Endodermal cell (in vitro differentiated cells): Measurements from ENCODE around the gene MYOM1. TPM values are rescaled to one million over a fixed set of nuclear protein-coding genes. Genes with fewer than 3 reads are reported as not detected.

Experiments used
- DNase-seq: peaks from one replicate; pipeline ENCODE4 v3.0.0-alpha.2; 2017
- H3K27ac ChIP-seq: 2 replicates; pipeline ENCODE4 v1.5.1; 2013; ENCODE audit warnings: mild to moderate bottlenecking, low read depth, low read length, moderate library complexity
- H3K27me3 ChIP-seq: 2 replicates; pipeline ENCODE4 v1.6.1; 2013; ENCODE audit warnings: mild to moderate bottlenecking, low read length, moderate library complexity; ENCODE audit not compliant: insufficient read depth, control insufficient read depth, poor library complexity, severe bottlenecking
- H3K36me3 ChIP-seq: 2 replicates; pipeline ENCODE4 v1.7.0; 2013; ENCODE audit warnings: mild to moderate bottlenecking, low read length, moderate library complexity; ENCODE audit not compliant: control insufficient read depth, insufficient read depth
- H3K4me1 ChIP-seq: one replicate; pipeline ENCODE4 v1.7.0; 2013; ENCODE audit warnings: low read length; ENCODE audit not compliant: control insufficient read depth, insufficient read depth
- H3K4me3 ChIP-seq: 2 replicates; pipeline ENCODE4 v1.5.1; 2013; ENCODE audit warnings: mild to moderate bottlenecking, low read length, moderate library complexity
- H3K9ac ChIP-seq: 2 replicates; pipeline ENCODE4 v1.6.1; 2013; ENCODE audit warnings: mild to moderate bottlenecking, low read length, moderate library complexity; ENCODE audit not compliant: poor library complexity, severe bottlenecking; ENCODE audit errors: extremely low read depth
- H3K9me3 ChIP-seq: 2 replicates; pipeline ENCODE4 v1.6.1; 2013; ENCODE audit warnings: mild to moderate bottlenecking, low read length, moderate library complexity; ENCODE audit not compliant: control insufficient read depth
- H3K27ac Mint-ChIP-seq: 2 replicates; pipeline ENCODE4 v1.8.0; 2020; ENCODE audit warnings: mixed read lengths
- H3K27me3 Mint-ChIP-seq: 2 replicates; pipeline ENCODE4 v1.8.0; 2021; ENCODE audit warnings: mild to moderate bottlenecking, mixed read lengths; ENCODE audit not compliant: insufficient read depth
- H3K36me3 Mint-ChIP-seq: 2 replicates; pipeline ENCODE4 v1.8.0; 2020; ENCODE audit warnings: low read depth, mixed read lengths
- H3K4me1 Mint-ChIP-seq: 2 replicates; pipeline ENCODE4 v1.8.0; 2020; ENCODE audit warnings: mixed read lengths
- H3K4me3 Mint-ChIP-seq: 2 replicates; pipeline ENCODE4 v1.8.0; 2020; ENCODE audit warnings: mild to moderate bottlenecking, moderate library complexity, mixed read lengths
- H3K9me3 Mint-ChIP-seq: 2 replicates; pipeline ENCODE4 v1.8.0; 2020; ENCODE audit warnings: mild to moderate bottlenecking, mixed read lengths
- WGBS, 2 experiments: methylation state at CpG; one replicate each; pipeline versions ENCODE4 v1.1.5 to v1.1.7; 2013; ENCODE audit warnings: missing lambda C conversion rate in 2 of 2, mixed read lengths in 1 of 2; ENCODE audit not compliant: insufficient coverage in 1 of 2, insufficient read length in 1 of 2; 5-methylcytosine and 5-hydroxymethylcytosine counted together
- total RNA-seq, 2 donors: library from RNA; stranded (reverse); fragmentation: NEBNext Ultra II Directional in 1 of 2; extraction: Animal tissue kit (Norgen Biotek cat#: 25700) in 1 of 2; gene quantifications; 2 replicates in 1 of 2; 3 replicates in 1 of 2; pipeline ENCODE4 v1.2.1, GENCODE V29; 2021
- TF ChIP-seq, protein P1 (sequence below): fragments of 200-600 bp; sonication (generic); conservative IDR thresholded peaks from 2 replicates; pipeline ENCODE4 v1.5.0; 2021; ENCODE audit warnings: antibody characterized with exemption, mild to moderate bottlenecking

MYOM1 gene
- total RNA-seq, 2 donors from 2014 or later: 0.49 to 0.88 TPM

DNA sequence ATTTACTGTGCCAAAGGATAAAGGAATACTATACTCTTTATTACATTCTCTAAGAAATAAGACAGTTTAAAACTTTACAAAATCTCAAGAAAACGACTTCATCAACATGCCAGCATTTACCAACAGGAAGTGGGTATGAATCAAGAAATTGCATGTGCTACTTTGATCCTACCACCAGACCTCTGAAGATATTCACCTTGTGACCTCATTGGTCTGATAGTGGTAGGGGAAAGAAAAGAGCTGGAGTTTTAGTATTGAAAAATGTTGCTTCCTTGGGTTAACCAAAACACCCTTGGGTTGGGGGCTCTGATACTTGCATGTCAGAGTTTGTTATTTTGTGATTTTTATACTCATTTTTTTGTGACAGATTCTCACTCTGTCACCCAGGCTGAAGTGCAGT, 122.7 kb downstream of the MYOM1 start:
- no peak overlapping the region for H3K27ac ChIP-seq
- DNase-seq: no peak
- Mint-ChIP-seq H3K27ac (no peak overlapping the region), H3K27me3 (peaks cover 4% of the 10 kb centered on the region), H3K36me3 (no peaks in the 10 kb centered on the region), H3K9me3 (no peaks in the 10 kb centered on the region), H3K4me1 (peaks cover 7% of the 10 kb centered on the region), H3K4me3 (no peak overlapping the region)
- H3K9ac ChIP-seq: no peak overlapping the region
- WGBS, 2 experiments: 75% methylated on average over 1 of the region's 1 CpG; no CpG with 5 or more reads in 1 of the 2 experiments
- H3K27me3 ChIP-seq: no peaks in the 10 kb centered on the region
- peaks cover 4% of the 10 kb centered on the region for H3K4me1 ChIP-seq
- H3K4me3 ChIP-seq: no peak overlapping the region
- no peaks in the 10 kb centered on the region for H3K9me3 ChIP-seq
- H3K36me3 ChIP-seq: no peaks in the 10 kb centered on the region
- TF ChIP-seq, protein P1, sequence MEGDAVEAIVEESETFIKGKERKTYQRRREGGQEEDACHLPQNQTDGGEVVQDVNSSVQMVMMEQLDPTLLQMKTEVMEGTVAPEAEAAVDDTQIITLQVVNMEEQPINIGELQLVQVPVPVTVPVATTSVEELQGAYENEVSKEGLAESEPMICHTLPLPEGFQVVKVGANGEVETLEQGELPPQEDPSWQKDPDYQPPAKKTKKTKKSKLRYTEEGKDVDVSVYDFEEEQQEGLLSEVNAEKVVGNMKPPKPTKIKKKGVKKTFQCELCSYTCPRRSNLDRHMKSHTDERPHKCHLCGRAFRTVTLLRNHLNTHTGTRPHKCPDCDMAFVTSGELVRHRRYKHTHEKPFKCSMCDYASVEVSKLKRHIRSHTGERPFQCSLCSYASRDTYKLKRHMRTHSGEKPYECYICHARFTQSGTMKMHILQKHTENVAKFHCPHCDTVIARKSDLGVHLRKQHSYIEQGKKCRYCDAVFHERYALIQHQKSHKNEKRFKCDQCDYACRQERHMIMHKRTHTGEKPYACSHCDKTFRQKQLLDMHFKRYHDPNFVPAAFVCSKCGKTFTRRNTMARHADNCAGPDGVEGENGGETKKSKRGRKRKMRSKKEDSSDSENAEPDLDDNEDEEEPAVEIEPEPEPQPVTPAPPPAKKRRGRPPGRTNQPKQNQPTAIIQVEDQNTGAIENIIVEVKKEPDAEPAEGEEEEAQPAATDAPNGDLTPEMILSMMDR: no peak

DNA sequence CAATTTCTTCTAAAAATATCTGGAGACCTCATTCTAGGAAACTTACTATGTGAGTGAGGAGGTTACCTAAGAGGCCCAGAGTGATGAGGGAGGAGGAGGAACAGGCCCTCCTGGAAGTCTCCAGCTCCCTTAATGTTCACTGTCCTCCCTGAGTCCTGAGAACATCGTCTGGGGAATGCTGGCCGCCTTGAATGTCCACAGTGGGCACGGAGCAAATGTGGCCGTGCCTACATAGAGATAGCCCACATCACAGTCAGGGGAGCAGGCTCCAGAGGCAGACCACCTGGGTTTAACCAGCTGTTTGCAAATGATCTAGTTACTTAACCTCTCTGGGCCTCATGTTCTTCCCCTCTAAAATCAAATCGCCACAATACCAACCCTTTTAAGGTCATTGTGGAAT, 123.8 kb downstream of the MYOM1 start:
- Mint-ChIP-seq H3K4me1 (peaks cover 7% of the 10 kb centered on the region), H3K36me3 (no peaks in the 10 kb centered on the region), H3K27me3 (peaks cover 4% of the 10 kb centered on the region), H3K9me3 (no peaks in the 10 kb centered on the region), H3K4me3 (no peak overlapping the region), H3K27ac (no peak overlapping the region)
- H3K4me3 ChIP-seq: no peak overlapping the region
- WGBS, 2 experiments: 72 to 95% methylated on average over 2 to 5 of the region's 5 CpGs
- no peaks in the 10 kb centered on the region for H3K9me3 ChIP-seq
- H3K36me3 ChIP-seq: no peaks in the 10 kb centered on the region
- no peaks in the 10 kb centered on the region for H3K27me3 ChIP-seq
- no peak for DNase-seq
- H3K4me1 ChIP-seq: peaks cover 4% of the 10 kb centered on the region
- no peak overlapping the region for H3K27ac ChIP-seq
- no peak overlapping the region for H3K9ac ChIP-seq
- TF ChIP-seq, protein P1: no peak

- H3K4me1 ChIP-seq: no peaks in the 10 kb centered on the region
- Mint-ChIP-seq H3K9me3 (peaks cover 1% of the 10 kb centered on the region), H3K36me3 (no peaks in the 10 kb centered on the region), H3K27ac (no peak overlapping the region), H3K27me3 (peaks cover 4% of the 10 kb centered on the region), H3K4me1 (peaks cover 4% of the 10 kb centered on the region), H3K4me3 (no peak overlapping the region)
- TF ChIP-seq, protein P1: no peak
- no peaks in the 10 kb centered on the region for H3K9me3 ChIP-seq
- H3K9ac ChIP-seq: no peak overlapping the region
- H3K27ac ChIP-seq: no peak overlapping the region
- no peak for DNase-seq
- no peaks in the 10 kb centered on the region for H3K27me3 ChIP-seq
- no peaks in the 10 kb centered on the region for H3K36me3 ChIP-seq
- no peak overlapping the region for H3K4me3 ChIP-seq
Measured at GRCh38 chr18:3094338-3094684, 125.5 kb downstream of the MYOM1 start.
